BLaER1 treated with 17β-estradiol and CSF1 and Interleukin-3, amounts not matched to agents 10 nM and 100 nM (cell line): ENCODE measurements around the gene PPP2R3C.
"Not testable (repeated sequence)": the region's sequence is repeated elsewhere in the genome, so short reads cannot be mapped to it uniquely, and the experiment has no call there.

Experiments
- H3K27ac ChIP-seq, 11 experiments: shearing (Covaris generic); formaldehyde crosslinking; 2 replicates each; pipeline ENCODE4 v1.8.1; 2022
- H3K27me3 ChIP-seq, 11 experiments: shearing (Covaris generic); formaldehyde crosslinking; 2 replicates each; pipeline ENCODE4 v1.8.1; 2022
- H3K36me3 ChIP-seq, 11 experiments: shearing (Covaris generic); formaldehyde crosslinking; 2 replicates each; pipeline ENCODE4 v1.8.1; 2022
- H3K4me1 ChIP-seq, 10 experiments: shearing (Covaris generic); formaldehyde crosslinking; 2 replicates each; pipeline ENCODE4 v1.8.1; 2022
- H3K4me2 ChIP-seq, 11 experiments: shearing (Covaris generic); formaldehyde crosslinking; 2 replicates each; pipeline ENCODE4 v1.8.1; 2022
- H3K4me3 ChIP-seq, 10 experiments: shearing (Covaris generic); formaldehyde crosslinking; 2 replicates each; pipeline ENCODE4 v1.8.1; 2022
- H3K9ac ChIP-seq, 11 experiments: shearing (Covaris generic); formaldehyde crosslinking; 2 replicates each; pipeline ENCODE4 v1.8.1; 2022
- H3K9me3 ChIP-seq, 11 experiments: shearing (Covaris generic); formaldehyde crosslinking; replicated peaks in 1 of 11; 2 replicates each; pipeline ENCODE4 v1.8.1; 2022
- H4K20me1 ChIP-seq, 11 experiments: shearing (Covaris generic); formaldehyde crosslinking; 2 replicates each; pipeline ENCODE4 v1.8.1; 2022
- Cebpa-rat ChIP-seq, 11 experiments: shearing (Covaris generic); IDR thresholded peaks; 2 replicates each; pipeline ENCODE4 v1.8.1; 2022

Gene PPP2R3C

DNA sequence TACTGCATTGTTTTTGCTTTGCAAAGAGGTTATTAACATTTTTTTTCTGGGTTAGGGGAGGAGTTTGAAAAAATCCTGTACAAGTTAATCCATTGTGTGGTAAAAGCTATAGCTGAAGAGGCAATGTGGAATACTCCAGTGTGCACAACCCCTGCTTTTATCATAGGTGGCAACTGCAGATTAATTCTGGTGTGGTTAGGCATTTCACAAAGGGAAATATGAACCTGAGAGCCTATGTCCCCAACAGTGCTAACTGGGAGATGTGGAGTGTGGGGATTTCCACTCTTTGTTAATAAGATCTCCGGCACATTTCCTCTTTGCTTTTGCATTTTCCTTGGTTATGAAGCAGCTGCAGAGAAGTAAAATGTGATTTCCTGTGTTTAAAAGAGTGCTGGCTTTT, 34.2 kb upstream of the PPP2R3C start:
- H3K27ac ChIP-seq = peak overlapping the region; percentile 18 to 78 (median 67); a peak in 20 of 22 replicates

GRCh38 chr14:35154016-35154415, 32.2 kb upstream of the PPP2R3C start:
- H3K27me3 ChIP-seq = no peaks in the 10 kb centered on the region
- peaks cover 26 to 51% (median 33%) of the 10 kb centered on the region in 11 experiments; a peak in 21 of 22 replicates for H3K36me3 ChIP-seq
- peak overlapping the region in 3 of 11 experiments; percentile 75 to 85 (median 78); a peak in 6 of 22 replicates for H3K4me2 ChIP-seq
- no peak overlapping the region for H3K4me3 ChIP-seq
- peaks cover 20 to 54% (median 28%) of the 10 kb centered on the region in 10 experiments for H3K4me1 ChIP-seq
- H3K9ac ChIP-seq = no peak overlapping the region
- H3K9me3 ChIP-seq = peaks cover 5 to 20% (median 12%) of the 10 kb centered on the region in 11 experiments; a peak in 20 of 22 replicates
- H4K20me1 ChIP-seq = no peaks in the 10 kb centered on the region
- H3K27ac ChIP-seq = peak overlapping the region in 2 of 11 experiments; percentile 16 to 33; a peak in 3 of 22 replicates
- TF ChIP-seq Cebpa-rat (IDR thresholded peaks at IDR 0.05) = no peak

More for the DNA sequence above, 34.2 kb upstream of the PPP2R3C start:
- peak overlapping the region in 1 of 10 experiments; percentile 9; a peak in 1 of 20 replicates for H3K4me3 ChIP-seq
- H3K9ac ChIP-seq = peak overlapping the region in 9 of 11 experiments; percentile 33 to 67 (median 48); a peak in 16 of 22 replicates
- peaks cover 18 to 52% (median 27%) of the 10 kb centered on the region in 11 experiments; a peak in 21 of 22 replicates for H3K36me3 ChIP-seq
- 0 out of 22 replicates have a peak, but pooled peaks cover 0 to 4% (median 0%) of the 10 kb centered on the region in 11 experiments for H4K20me1 ChIP-seq
- H3K4me2 ChIP-seq = peak overlapping the region; percentile 34 to 85 (median 61)
- no peak for TF ChIP-seq Cebpa-rat (IDR thresholded peaks at IDR 0.05)
- H3K4me1 ChIP-seq = peaks cover 20 to 74% (median 32%) of the 10 kb centered on the region in 10 experiments
- H3K9me3 ChIP-seq = peaks cover 5 to 16% (median 12%) of the 10 kb centered on the region in 11 experiments; a peak in 20 of 22 replicates
- H3K27me3 ChIP-seq = no peaks in the 10 kb centered on the region

GRCh38 chr14:35152531-35152930, 30.7 kb upstream of the PPP2R3C start:
- H3K27me3 ChIP-seq, H3K27ac ChIP-seq, H3K4me2 ChIP-seq, H3K4me3 ChIP-seq, H3K9ac ChIP-seq, H4K20me1 ChIP-seq: not testable (repeated sequence)
- H3K9me3 ChIP-seq = peaks cover 5 to 29% (median 21%) of the 10 kb centered on the region in 11 experiments; a peak in 20 of 22 replicates
- H3K36me3 ChIP-seq = peaks cover 24 to 50% (median 40%) of the 10 kb centered on the region in 11 experiments
- H3K4me1 ChIP-seq = peaks cover 20 to 41% (median 28%) of the 10 kb centered on the region in 10 experiments

DNA sequence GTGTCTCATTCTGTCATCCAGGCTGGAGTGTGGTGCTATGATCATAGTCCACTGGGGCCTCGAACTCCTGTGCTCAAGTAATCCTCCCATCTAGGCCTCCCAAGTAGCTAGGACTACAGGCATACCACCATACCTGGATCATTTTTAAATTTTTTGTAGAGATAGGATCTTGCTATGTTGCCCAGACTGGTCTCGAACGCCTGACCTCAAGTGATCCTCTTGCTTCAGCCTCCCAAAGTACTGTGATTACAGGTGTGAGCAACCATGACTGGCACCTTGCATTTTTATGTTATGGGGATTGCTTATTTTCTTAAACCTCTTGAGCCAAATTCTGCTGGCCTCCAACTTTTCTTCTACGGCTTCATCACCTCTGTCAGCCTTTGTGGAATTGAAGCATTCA, 27.4 kb upstream of the PPP2R3C start:
- H3K27ac ChIP-seq = no peak overlapping the region
- no peak for TF ChIP-seq Cebpa-rat (IDR thresholded peaks at IDR 0.05)
- H3K9me3 ChIP-seq = peaks cover 5 to 29% (median 21%) of the 10 kb centered on the region in 11 experiments; a peak in 20 of 22 replicates
- H3K27me3 ChIP-seq = no peaks in the 10 kb centered on the region
- peaks cover 0 to 8% (median 0%) of the 10 kb centered on the region in 10 experiments; a peak in 7 of 20 replicates for H3K4me1 ChIP-seq
- no peaks in the 10 kb centered on the region; a peak in 1 of 22 replicates for H4K20me1 ChIP-seq
- no peak overlapping the region for H3K9ac ChIP-seq
- H3K4me2 ChIP-seq = no peak overlapping the region
- H3K36me3 ChIP-seq = peaks cover 45 to 81% (median 62%) of the 10 kb centered on the region in 11 experiments
- H3K4me3 ChIP-seq = no peak overlapping the region

- no peak overlapping the region for H3K4me3 ChIP-seq
- H3K9me3 ChIP-seq = peaks cover 5 to 23% (median 18%) of the 10 kb centered on the region in 11 experiments; a peak in 20 of 22 replicates
- H3K4me2 ChIP-seq = no peak overlapping the region
- H3K4me1 ChIP-seq = no peaks in the 10 kb centered on the region
- H4K20me1 ChIP-seq = no peaks in the 10 kb centered on the region; a peak in 1 of 22 replicates
- TF ChIP-seq Cebpa-rat (IDR thresholded peaks at IDR 0.05) = no peak
- no peak overlapping the region for H3K9ac ChIP-seq
- no peaks in the 10 kb centered on the region for H3K27me3 ChIP-seq
- H3K36me3 ChIP-seq = peaks cover 58 to 93% (median 76%) of the 10 kb centered on the region in 11 experiments
- H3K27ac ChIP-seq = no peak overlapping the region
Observed at GRCh38 chr14:35147711-35148110, 25.9 kb upstream of the PPP2R3C start.

DNA sequence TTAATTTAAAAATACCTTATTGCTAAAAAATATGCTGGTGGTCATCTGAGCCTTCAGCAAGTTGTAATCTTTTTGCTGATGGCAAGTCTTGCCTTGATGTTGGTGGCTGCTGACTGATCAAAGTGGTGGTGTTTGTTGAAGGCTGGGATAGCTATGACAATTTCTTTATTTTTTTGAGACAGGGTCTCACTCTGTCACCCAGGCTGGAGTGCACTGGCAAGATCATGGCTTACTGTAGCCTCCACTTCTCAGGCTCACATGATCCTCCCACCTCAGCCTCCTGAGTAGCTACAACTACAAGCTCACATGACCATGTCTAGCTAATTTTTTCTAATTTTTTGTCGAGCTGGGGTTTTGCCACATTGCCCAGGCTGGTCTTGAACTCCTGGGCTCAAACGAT, 25.4 kb upstream of the PPP2R3C start:
- TF ChIP-seq Cebpa-rat (IDR thresholded peaks at IDR 0.05) = no peak
- H3K9me3 ChIP-seq = peaks cover 0 to 17% (median 12%) of the 10 kb centered on the region in 11 experiments; a peak in 15 of 22 replicates
- H3K36me3 ChIP-seq = peaks cover 53 to 93% (median 77%) of the 10 kb centered on the region in 11 experiments
- no peaks in the 10 kb centered on the region for H3K4me1 ChIP-seq
- no peaks in the 10 kb centered on the region; a peak in 1 of 22 replicates for H4K20me1 ChIP-seq
- no peak overlapping the region for H3K27ac ChIP-seq
- H3K4me2 ChIP-seq = no peak overlapping the region
- H3K9ac ChIP-seq = no peak overlapping the region
- no peaks in the 10 kb centered on the region for H3K27me3 ChIP-seq
- no peak overlapping the region for H3K4me3 ChIP-seq

GRCh38 chr14:35146711-35147149, 24.9 kb upstream of the PPP2R3C start:
- no peak overlapping the region for H3K9ac ChIP-seq
- no peak for TF ChIP-seq Cebpa-rat (IDR thresholded peaks at IDR 0.05)
- H3K36me3 ChIP-seq = peaks cover 52 to 97% (median 81%) of the 10 kb centered on the region in 11 experiments
- H3K27ac ChIP-seq = no peak overlapping the region
- no peak overlapping the region for H3K4me3 ChIP-seq
- peaks cover 0 to 17% (median 11%) of the 10 kb centered on the region in 11 experiments; a peak in 12 of 22 replicates for H3K9me3 ChIP-seq
- no peak overlapping the region for H3K4me2 ChIP-seq
- H4K20me1 ChIP-seq = peaks cover 0 to 2% (median 0%) of the 10 kb centered on the region in 11 experiments; a peak in 2 of 22 replicates
- H3K27me3 ChIP-seq = no peaks in the 10 kb centered on the region
- H3K4me1 ChIP-seq = no peaks in the 10 kb centered on the region

- TF ChIP-seq Cebpa-rat (IDR thresholded peaks at IDR 0.05) = no peak
- H3K4me2 ChIP-seq = no peak overlapping the region
Observed at GRCh38 chr14:35144029-35144428, 22.2 kb upstream of the PPP2R3C start.

DNA sequence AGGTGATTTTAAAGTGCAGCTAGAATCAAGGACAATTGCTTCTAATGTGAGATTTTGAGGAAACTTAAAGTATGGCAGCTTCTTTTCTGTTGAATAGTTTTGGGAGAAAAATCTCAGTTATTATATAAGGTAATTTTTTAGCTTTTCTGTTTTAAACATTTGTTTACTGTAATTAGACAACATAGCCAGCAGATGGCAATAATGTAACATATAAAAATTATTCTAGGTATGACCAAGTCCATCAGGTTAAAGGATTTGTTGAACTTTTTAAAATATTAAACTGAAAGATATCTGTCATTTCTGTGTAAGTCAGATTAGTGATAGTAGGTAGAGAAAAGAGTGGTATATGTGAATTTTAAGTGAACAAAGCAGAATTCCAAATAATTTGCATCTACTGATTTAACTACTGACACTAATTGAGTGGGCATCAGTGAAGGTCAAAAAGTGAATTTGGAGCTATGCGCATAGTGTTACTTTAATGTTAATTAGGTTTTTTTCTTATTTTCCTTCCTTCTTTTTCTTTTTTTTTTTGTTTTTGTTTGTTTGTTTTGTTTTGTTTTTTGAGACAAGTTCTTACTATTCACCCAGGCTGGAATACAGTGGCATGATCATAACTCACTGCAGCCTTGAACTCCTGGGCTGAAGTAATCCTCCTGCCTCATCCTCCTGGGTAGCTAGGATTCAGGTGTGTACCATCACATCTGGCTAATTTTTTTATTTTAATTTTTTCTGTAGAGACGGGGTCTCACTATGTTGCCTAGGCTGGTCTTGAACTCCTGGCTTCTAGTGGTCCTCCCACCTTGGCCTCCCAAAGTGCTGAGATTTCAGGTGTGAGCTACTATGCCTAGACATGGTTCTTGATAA, 19.2 kb upstream of the PPP2R3C start:
- Histone ChIP-seq H3K9ac (no peak overlapping the region), H3K27ac (no peak overlapping the region), H3K4me2 (no peak overlapping the region), H3K36me3 (peaks cover 33 to 91% (median 67%) of the 10 kb centered on the region in 11 experiments), H3K9me3 (no peaks in the 10 kb centered on the region), H3K4me3 (no peak overlapping the region), H4K20me1 (peaks cover 0 to 38% (median 8%) of the 10 kb centered on the region in 11 experiments; a peak in 10 of 22 replicates), H3K27me3 (no peaks in the 10 kb centered on the region), H3K4me1 (no peaks in the 10 kb centered on the region)
- no peak for TF ChIP-seq Cebpa-rat (IDR thresholded peaks at IDR 0.05)

More at GRCh38 chr14:35144029-35144428, 22.2 kb upstream of the PPP2R3C start:
- Histone ChIP-seq H3K9ac (no peak overlapping the region), H3K9me3 (peaks cover 0 to 13% (median 9%) of the 10 kb centered on the region in 11 experiments; a peak in 9 of 22 replicates), H3K27me3 (no peaks in the 10 kb centered on the region), H3K4me1 (no peaks in the 10 kb centered on the region), H3K27ac (no peak overlapping the region), H3K36me3 (peaks cover 38 to 88% (median 73%) of the 10 kb centered on the region in 11 experiments), H4K20me1 (peaks cover 0 to 25% (median 2%) of the 10 kb centered on the region in 11 experiments; a peak in 8 of 22 replicates), H3K4me3 (no peak overlapping the region)
